ENCODE data around the gene TES. TPM values are rescaled to one million over a fixed set of nuclear protein-coding genes. Genes with fewer than 3 reads are reported as not detected.

The TES gene
- total and polyA plus RNA-seq, 2 of the 13 experiments (the other 11 are each of a cell fraction or from before 2014, with no cell fraction given) = 21.6 to 23.0 TPM

- TF ChIP-seq ZNF160 (CRISPR knock-in tag; IDR thresholded peaks at IDR 0.05) = no peak
- no peak for TF ChIP-seq ZNF709 (CRISPR knock-in tag; IDR thresholded peaks at IDR 0.05)
- TF ChIP-seq CHD2 (IDR thresholded peaks at IDR 0.05; ENCODE audit: low read depth, low read length) = no peak
- TF ChIP-seq, protein P1, sequence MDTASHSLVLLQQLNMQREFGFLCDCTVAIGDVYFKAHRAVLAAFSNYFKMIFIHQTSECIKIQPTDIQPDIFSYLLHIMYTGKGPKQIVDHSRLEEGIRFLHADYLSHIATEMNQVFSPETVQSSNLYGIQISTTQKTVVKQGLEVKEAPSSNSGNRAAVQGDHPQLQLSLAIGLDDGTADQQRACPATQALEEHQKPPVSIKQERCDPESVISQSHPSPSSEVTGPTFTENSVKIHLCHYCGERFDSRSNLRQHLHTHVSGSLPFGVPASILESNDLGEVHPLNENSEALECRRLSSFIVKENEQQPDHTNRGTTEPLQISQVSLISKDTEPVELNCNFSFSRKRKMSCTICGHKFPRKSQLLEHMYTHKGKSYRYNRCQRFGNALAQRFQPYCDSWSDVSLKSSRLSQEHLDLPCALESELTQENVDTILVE (CRISPR knock-in tag; IDR thresholded peaks at IDR 0.05) = no peak
- no peak for TF ChIP-seq RARG (CRISPR knock-in tag; IDR thresholded peaks at IDR 0.05; ENCODE audit: low read depth)
- TF ChIP-seq ZNF441 (CRISPR knock-in tag; IDR thresholded peaks at IDR 0.05; ENCODE audit: borderline replicate concordance) = peak; percentile 21; the same call in 1 of the 2 replicates
- no peak for TF ChIP-seq TGIF2 (CRISPR knock-in tag; IDR thresholded peaks at IDR 0.05)
- no peak for TF ChIP-seq MIER3 (CRISPR knock-in tag; IDR thresholded peaks at IDR 0.05; ENCODE audit: borderline replicate concordance)
- TF ChIP-seq NAIF1 (CRISPR knock-in tag; IDR thresholded peaks at IDR 0.05; ENCODE audit: borderline replicate concordance) = no peak
- TF ChIP-seq, protein P2, sequence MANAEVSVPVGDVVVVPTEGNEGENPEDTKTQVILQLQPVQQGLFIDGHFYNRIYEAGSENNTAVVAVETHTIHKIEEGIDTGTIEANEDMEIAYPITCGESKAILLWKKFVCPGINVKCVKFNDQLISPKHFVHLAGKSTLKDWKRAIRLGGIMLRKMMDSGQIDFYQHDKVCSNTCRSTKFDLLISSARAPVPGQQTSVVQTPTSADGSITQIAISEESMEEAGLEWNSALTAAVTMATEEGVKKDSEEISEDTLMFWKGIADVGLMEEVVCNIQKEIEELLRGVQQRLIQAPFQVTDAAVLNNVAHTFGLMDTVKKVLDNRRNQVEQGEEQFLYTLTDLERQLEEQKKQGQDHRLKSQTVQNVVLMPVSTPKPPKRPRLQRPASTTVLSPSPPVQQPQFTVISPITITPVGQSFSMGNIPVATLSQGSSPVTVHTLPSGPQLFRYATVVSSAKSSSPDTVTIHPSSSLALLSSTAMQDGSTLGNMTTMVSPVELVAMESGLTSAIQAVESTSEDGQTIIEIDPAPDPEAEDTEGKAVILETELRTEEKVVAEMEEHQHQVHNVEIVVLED (CRISPR knock-in tag; IDR thresholded peaks at IDR 0.05; ENCODE audit: borderline replicate concordance) = no peak
- peak; percentile 82 for TF ChIP-seq HNRNPLL (IDR thresholded peaks at IDR 0.05; ENCODE audit: low read depth, low read length, poor library complexity, severe bottlenecking)
- TF ChIP-seq POLR2AphosphoS2 (IDR thresholded peaks at IDR 0.05; ENCODE audit: low read depth, low read length) = no peak
- no peak for TF ChIP-seq ZBTB46 (CRISPR knock-in tag; IDR thresholded peaks at IDR 0.05; ENCODE audit: borderline replicate concordance)
- no peak for TF ChIP-seq DMAP1 (CRISPR knock-in tag; IDR thresholded peaks at IDR 0.05)
- TF ChIP-seq ZC3H13 (CRISPR knock-in tag; IDR thresholded peaks at IDR 0.05) = no peak
- TF ChIP-seq ZNF577 (CRISPR knock-in tag; IDR thresholded peaks at IDR 0.05; ENCODE audit: borderline replicate concordance, low read depth) = no peak
- TF ChIP-seq TOE1 (CRISPR knock-in tag; IDR thresholded peaks at IDR 0.05) = no peak
- TF ChIP-seq ZC3H4 (CRISPR knock-in tag; IDR thresholded peaks at IDR 0.05; ENCODE audit: borderline replicate concordance) = no peak
- no peak for TF ChIP-seq ZNF841 (CRISPR knock-in tag; IDR thresholded peaks at IDR 0.05; ENCODE audit: borderline replicate concordance)
- peak; percentile 48; the same call in 1 of the 2 replicates for TF ChIP-seq TFDP1 (CRISPR knock-in tag; IDR thresholded peaks at IDR 0.05; ENCODE audit: borderline replicate concordance)
- TF ChIP-seq ZNF496 (CRISPR knock-in tag; IDR thresholded peaks at IDR 0.05; ENCODE audit: insufficient replicate concordance) = no peak
- TF ChIP-seq TRIM24 (CRISPR knock-in tag; IDR thresholded peaks at IDR 0.05) = no peak
- no peak for TF ChIP-seq ZNF670 (CRISPR knock-in tag; IDR thresholded peaks at IDR 0.05; ENCODE audit: borderline replicate concordance)
- no peak for TF ChIP-seq ZNF337 (CRISPR knock-in tag; IDR thresholded peaks at IDR 0.05; ENCODE audit: borderline replicate concordance, low read depth)
- TF ChIP-seq NRL (CRISPR knock-in tag; IDR thresholded peaks at IDR 0.05; ENCODE audit: borderline replicate concordance) = no peak
- TF ChIP-seq SMAD1 (CRISPR knock-in tag; IDR thresholded peaks at IDR 0.05; ENCODE audit: borderline replicate concordance, low read depth) = no peak
These were observed at the start of gene TES (continued) for GRCh38 chr7:116210345-116211005.

All from HepG2 (cell line).